Measurements from ENCODE around the gene MAP2K3.
"Not testable (repeated sequence)": the region's sequence is repeated elsewhere in the genome, so short reads cannot be mapped to it uniquely, and the experiment has no call there.

Gene MAP2K3

GRCh38 chr17:21320430-21320829 lies 35.9 kb downstream of the MAP2K3 start:
- not testable (repeated sequence) for H3K27ac ChIP-seq; DNase-seq; H3K4me3 ChIP-seq (ENCODE audit: low read depth, low read length); H3K36me3 ChIP-seq; H3K9me3 ChIP-seq (ENCODE audit: severe bottlenecking)
- H3K27me3 ChIP-seq (ENCODE audit: insufficient read depth, low read depth, severe bottlenecking) = peaks cover 13% of the 10 kb centered on the region

GRCh38 chr17:21321061-21321460 lies 36.5 kb downstream of the MAP2K3 start:
- not testable (repeated sequence) for H3K4me3 ChIP-seq (ENCODE audit: low read depth, low read length); H3K9me3 ChIP-seq (ENCODE audit: severe bottlenecking); DNase-seq; H3K36me3 ChIP-seq; H3K27ac ChIP-seq
- peaks cover 13% of the 10 kb centered on the region for H3K27me3 ChIP-seq (ENCODE audit: insufficient read depth, low read depth, severe bottlenecking)

- DNase-seq; H3K9me3 ChIP-seq (ENCODE audit: severe bottlenecking); H3K27ac ChIP-seq; H3K4me3 ChIP-seq (ENCODE audit: low read depth, low read length); H3K36me3 ChIP-seq: not testable (repeated sequence)
- peaks cover 13% of the 10 kb centered on the region for H3K27me3 ChIP-seq (ENCODE audit: insufficient read depth, low read depth, severe bottlenecking)
Measured at GRCh38 chr17:21321744-21322191, 37.3 kb downstream of the MAP2K3 start.

- Histone ChIP-seq H3K27me3 (ENCODE audit: insufficient read depth, low read depth, severe bottlenecking) (peaks cover 13% of the 10 kb centered on the region), H3K4me3 (ENCODE audit: low read depth, low read length) (peak overlapping the region; percentile 68)
- not testable (repeated sequence) for H3K9me3 ChIP-seq (ENCODE audit: severe bottlenecking); H3K36me3 ChIP-seq; H3K27ac ChIP-seq; DNase-seq
Measured at GRCh38 chr17:21323257-21324111, 39.0 kb downstream of the MAP2K3 start.

GRCh38 chr17:21324741-21325140 lies 40.2 kb downstream of the MAP2K3 start:
- not testable (repeated sequence) for H3K27ac ChIP-seq, DNase-seq

GRCh38 chr17:21327921-21328320 lies 43.4 kb downstream of the MAP2K3 start:
- H3K27me3 ChIP-seq (ENCODE audit: insufficient read depth, low read depth, severe bottlenecking) = peaks cover 16% of the 10 kb centered on the region
- H3K27ac ChIP-seq, DNase-seq: not testable (repeated sequence)

More at GRCh38 chr17:21324741-21325140, 40.2 kb downstream of the MAP2K3 start:
- H3K27me3 ChIP-seq (ENCODE audit: insufficient read depth, low read depth, severe bottlenecking) = peaks cover 13% of the 10 kb centered on the region
- not testable (repeated sequence) for H3K9me3 ChIP-seq (ENCODE audit: severe bottlenecking); H3K4me3 ChIP-seq (ENCODE audit: low read depth, low read length); H3K36me3 ChIP-seq

GRCh38 chr17:21328778-21329177 lies 44.3 kb downstream of the MAP2K3 start:
- H3K27me3 ChIP-seq (ENCODE audit: insufficient read depth, low read depth, severe bottlenecking) = peaks cover 12% of the 10 kb centered on the region
- H3K9me3 ChIP-seq (ENCODE audit: severe bottlenecking); DNase-seq; H3K4me3 ChIP-seq (ENCODE audit: low read depth, low read length); H3K27ac ChIP-seq; H3K36me3 ChIP-seq: not testable (repeated sequence)

More at GRCh38 chr17:21327921-21328320, 43.4 kb downstream of the MAP2K3 start:
- H3K4me3 ChIP-seq (ENCODE audit: low read depth, low read length); H3K9me3 ChIP-seq (ENCODE audit: severe bottlenecking); H3K36me3 ChIP-seq: not testable (repeated sequence)

- Histone ChIP-seq H3K4me3 (ENCODE audit: low read depth, low read length) (no peak overlapping the region), H3K36me3 (no peaks in the 10 kb centered on the region), H3K27me3 (ENCODE audit: insufficient read depth, low read depth, severe bottlenecking) (peaks cover 3% of the 10 kb centered on the region), H3K27ac (no peak overlapping the region), H3K9me3 (ENCODE audit: severe bottlenecking) (peaks cover 2% of the 10 kb centered on the region)
- no peak for TF ChIP-seq CTCF (IDR thresholded peaks at IDR 0.05; ENCODE audit: low read depth, low read length)
- DNase-seq = no peak
Measured at GRCh38 chr17:21330436-21331160, 46.1 kb downstream of the MAP2K3 start.

GRCh38 chr17:21336541-21337294 lies 52.2 kb downstream of the MAP2K3 start:
- not testable (repeated sequence) for H3K9me3 ChIP-seq (ENCODE audit: severe bottlenecking); H3K27ac ChIP-seq; H3K36me3 ChIP-seq; DNase-seq; H3K4me3 ChIP-seq (ENCODE audit: low read depth, low read length); H3K27me3 ChIP-seq (ENCODE audit: insufficient read depth, low read depth, severe bottlenecking)

GRCh38 chr17:21337981-21338625 lies 53.6 kb downstream of the MAP2K3 start:
- not testable (repeated sequence) for DNase-seq; H3K36me3 ChIP-seq; H3K27me3 ChIP-seq (ENCODE audit: insufficient read depth, low read depth, severe bottlenecking); H3K4me3 ChIP-seq (ENCODE audit: low read depth, low read length); H3K9me3 ChIP-seq (ENCODE audit: severe bottlenecking); H3K27ac ChIP-seq

Measured in WERI-Rb-1 (cell line).